Stimulated activated CD8-positive, alpha-beta memory T cell treated with anti-CD3 and anti-CD28 coated beads, Interleukin-4, amount 100 ng/mL, for 1 hour (primary cell): ENCODE measurements around the gene ABHD16B.
A peak's percentile ranks its signal among the peaks of the same experiment; 100 is the strongest.

Experiments used
- DNase-seq, 2 donors: peaks; one replicate each; pipeline ENCODE4 v3.0.0-alpha.2; 2020; ENCODE audit warnings: low read depth in 2 of 2, low spot score in 1 of 2

The ABHD16B gene

GRCh38 chr20:63894358-63895201 is 33.3 kb downstream of the ABHD16B start, which contains the start of gene DNAJC5:
Gene DNAJC5 (plus strand): TSS chr20:63895126. CDS start chr20:63928346, 33,220 bp downstream.
- DNase-seq, result peak; percentile 86 to 94

GRCh38 chr20:63895202-63895951 is 34.1 kb downstream of the ABHD16B start:
- no peak for DNase-seq

GRCh38 chr20:63895952-63896263 is 34.6 kb downstream of the ABHD16B start:
- DNase-seq, result no peak

- no peak for DNase-seq
Observed at GRCh38 chr20:63896264-63897105, 35.2 kb downstream of the ABHD16B start.

- no peak for DNase-seq
Observed at GRCh38 chr20:63897978-63898561, 36.8 kb downstream of the ABHD16B start.

GRCh38 chr20:63898882-63899558 is 37.7 kb downstream of the ABHD16B start:
- DNase-seq, result no peak

GRCh38 chr20:63900413-63900812 is 39.1 kb downstream of the ABHD16B start:
- no peak for DNase-seq

GRCh38 chr20:63903796-63904561 is 42.7 kb downstream of the ABHD16B start:
- no peak for DNase-seq

GRCh38 chr20:63908008-63908682 is 46.8 kb downstream of the ABHD16B start:
- no peak for DNase-seq

- no peak for DNase-seq
Observed at GRCh38 chr20:63911176-63911575, 49.9 kb downstream of the ABHD16B start.
